Activated T-cell treated with anti-CD3 and anti-CD28 coated beads, Interleukin-2, amount 50 U/mL, for 24 hours (primary cell): ENCODE results near the gene ZPR1.
A peak's percentile ranks its signal among the peaks of the same experiment; 100 is the strongest.

Source experiments
- DNase-seq: peaks from one replicate; pipeline ENCODE4 v3.0.0-alpha.2; 2020
- H3K27ac Mint-ChIP-seq: 2 replicates; pipeline ENCODE4 v1.8.0; 2020; ENCODE audit warnings: mild to moderate bottlenecking, mixed read lengths
- H3K27me3 Mint-ChIP-seq: 2 replicates; pipeline ENCODE4 v1.8.0; 2020; ENCODE audit warnings: mixed read lengths
- H3K36me3 Mint-ChIP-seq: 2 replicates; pipeline ENCODE4 v1.8.0; 2020; ENCODE audit warnings: low read depth, mixed read lengths
- H3K4me1 Mint-ChIP-seq: 2 replicates; pipeline ENCODE4 v1.8.0; 2020; ENCODE audit warnings: low read depth, mixed read lengths
- H3K4me3 Mint-ChIP-seq: 2 replicates; pipeline ENCODE4 v1.8.0; 2020; ENCODE audit warnings: mild to moderate bottlenecking, moderate library complexity, mixed read lengths
- H3K9me3 Mint-ChIP-seq: 2 replicates; pipeline ENCODE4 v1.8.0; 2020; ENCODE audit warnings: mixed read lengths

Gene ZPR1

GRCh38 chr11:116791002-116791812, 3.4 kb upstream of the ZPR1 start:
- H3K36me3 Mint-ChIP-seq = peaks cover 15% of the 10 kb centered on the region
- no peak overlapping the region for H3K27ac Mint-ChIP-seq
- no peaks in the 10 kb centered on the region for H3K27me3 Mint-ChIP-seq
- no peak overlapping the region for H3K4me3 Mint-ChIP-seq
- no peaks in the 10 kb centered on the region for H3K9me3 Mint-ChIP-seq
- peaks cover 31% of the 10 kb centered on the region for H3K4me1 Mint-ChIP-seq
- DNase-seq = peak; percentile 87

DNA sequence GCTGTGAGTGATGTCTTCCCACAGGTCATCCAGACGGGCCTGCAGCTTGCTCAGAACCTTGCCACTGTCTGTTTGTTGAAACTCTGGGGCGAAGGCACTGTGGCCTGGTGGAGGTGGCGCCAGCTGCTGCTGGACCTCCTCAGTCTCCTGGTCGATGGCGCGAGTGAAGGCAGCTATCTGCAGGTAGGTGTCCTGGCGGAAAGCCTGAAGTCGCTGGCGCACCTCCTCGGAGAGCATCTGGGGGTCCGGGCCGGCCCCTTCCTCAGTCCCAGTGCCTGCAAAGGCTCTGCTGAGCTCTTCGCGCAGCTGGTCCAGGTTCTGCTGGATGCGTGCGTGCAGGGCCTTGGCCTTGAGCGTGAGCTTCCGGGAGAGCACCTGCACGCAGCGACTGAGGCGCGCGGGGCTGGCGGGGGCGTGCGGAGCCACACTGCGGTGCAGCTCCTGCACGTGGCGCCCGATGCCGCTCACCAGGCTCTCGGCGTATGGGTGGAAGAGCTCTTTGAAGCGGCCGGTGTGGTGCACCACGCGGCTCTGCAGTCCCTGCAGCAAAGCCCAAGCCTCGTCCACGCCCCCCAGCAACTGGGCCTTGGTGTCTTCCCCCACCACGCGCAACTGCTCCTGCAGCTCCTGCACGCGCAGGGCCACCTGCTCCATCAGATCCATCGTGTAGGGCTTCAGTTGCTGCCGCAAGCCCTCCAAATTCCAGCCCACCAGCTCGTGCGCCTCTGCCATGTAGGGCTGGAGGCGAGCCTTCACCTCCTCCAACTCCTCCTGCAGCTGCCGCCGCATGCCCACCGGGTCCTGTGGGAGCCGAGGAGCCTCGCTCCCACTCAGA, 2.6 kb upstream of the ZPR1 start:
- H3K4me1 Mint-ChIP-seq = peaks cover 39% of the 10 kb centered on the region
- peaks cover 23% of the 10 kb centered on the region for H3K36me3 Mint-ChIP-seq
- H3K4me3 Mint-ChIP-seq = no peak overlapping the region
- DNase-seq = no peak
- H3K27me3 Mint-ChIP-seq = no peaks in the 10 kb centered on the region
- H3K9me3 Mint-ChIP-seq = no peaks in the 10 kb centered on the region
- no peak overlapping the region for H3K27ac Mint-ChIP-seq

- Mint-ChIP-seq H3K27me3 (no peaks in the 10 kb centered on the region), H3K4me3 (no peak overlapping the region), H3K9me3 (no peaks in the 10 kb centered on the region), H3K4me1 (peaks cover 53% of the 10 kb centered on the region), H3K27ac (no peak overlapping the region), H3K36me3 (peaks cover 37% of the 10 kb centered on the region)
- DNase-seq = no peak
Observed at GRCh38 chr11:116788975-116789374, 1.2 kb upstream of the ZPR1 start.

GRCh38 chr11:116788534-116788933, 711 bp upstream of the ZPR1 start:
- Mint-ChIP-seq H3K27me3 (no peaks in the 10 kb centered on the region), H3K4me1 (peaks cover 56% of the 10 kb centered on the region), H3K36me3 (peaks cover 42% of the 10 kb centered on the region), H3K9me3 (no peaks in the 10 kb centered on the region), H3K27ac (peak overlapping the region; percentile 94), H3K4me3 (peak overlapping the region; percentile 95)
- no peak for DNase-seq

- peak overlapping the region; percentile 87 for H3K27ac Mint-ChIP-seq
- peaks cover 53% of the 10 kb centered on the region for H3K36me3 Mint-ChIP-seq
- H3K9me3 Mint-ChIP-seq = no peaks in the 10 kb centered on the region
- DNase-seq = no peak
- peaks cover 64% of the 10 kb centered on the region for H3K4me1 Mint-ChIP-seq
- H3K4me3 Mint-ChIP-seq = peak overlapping the region; percentile 95
- H3K27me3 Mint-ChIP-seq = no peaks in the 10 kb centered on the region
Observed at GRCh38 chr11:116787436-116787785, 412 bp downstream of the ZPR1 start.

- Mint-ChIP-seq H3K9me3 (no peaks in the 10 kb centered on the region), H3K4me1 (peaks cover 68% of the 10 kb centered on the region), H3K36me3 (peaks cover 57% of the 10 kb centered on the region), H3K4me3 (peak overlapping the region; percentile 95), H3K27ac (peak overlapping the region; percentile 87), H3K27me3 (no peaks in the 10 kb centered on the region)
- DNase-seq = no peak
Observed at GRCh38 chr11:116786966-116787365, 857 bp downstream of the ZPR1 start.

DNA sequence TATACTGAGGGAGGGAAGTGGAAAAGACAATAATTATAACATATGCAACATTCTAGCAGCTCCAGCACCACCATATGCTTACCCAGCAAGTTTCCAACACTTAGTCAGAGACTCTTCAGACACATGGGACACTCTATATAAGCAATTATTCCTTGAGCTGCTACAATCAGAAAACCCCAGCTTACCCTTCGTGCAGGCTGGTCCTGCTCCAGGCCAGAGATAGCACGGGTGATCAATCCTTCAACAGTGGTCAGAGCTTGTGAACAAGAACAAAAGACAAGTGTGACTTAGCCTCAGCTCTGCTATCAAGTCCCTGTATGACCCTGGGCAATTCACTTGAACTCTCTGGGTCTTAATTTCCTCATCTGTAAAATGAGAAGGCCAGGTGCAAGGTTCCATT, 1.5 kb downstream of the ZPR1 start:
- Mint-ChIP-seq H3K4me3 (peak overlapping the region; percentile 95), H3K27me3 (no peaks in the 10 kb centered on the region), H3K9me3 (no peaks in the 10 kb centered on the region), H3K4me1 (peaks cover 69% of the 10 kb centered on the region), H3K36me3 (peaks cover 64% of the 10 kb centered on the region), H3K27ac (peak overlapping the region; percentile 87)
- no peak for DNase-seq

- peaks cover 96% of the 10 kb centered on the region for H3K36me3 Mint-ChIP-seq
- H3K27ac Mint-ChIP-seq = peak overlapping the region; percentile 92
- no peak for DNase-seq
- no peaks in the 10 kb centered on the region for H3K9me3 Mint-ChIP-seq
- H3K4me1 Mint-ChIP-seq = peaks cover 87% of the 10 kb centered on the region
- peak overlapping the region; percentile 35 for H3K4me3 Mint-ChIP-seq
- no peaks in the 10 kb centered on the region for H3K27me3 Mint-ChIP-seq
Observed at GRCh38 chr11:116782728-116783127, 5.1 kb downstream of the ZPR1 start.

DNA sequence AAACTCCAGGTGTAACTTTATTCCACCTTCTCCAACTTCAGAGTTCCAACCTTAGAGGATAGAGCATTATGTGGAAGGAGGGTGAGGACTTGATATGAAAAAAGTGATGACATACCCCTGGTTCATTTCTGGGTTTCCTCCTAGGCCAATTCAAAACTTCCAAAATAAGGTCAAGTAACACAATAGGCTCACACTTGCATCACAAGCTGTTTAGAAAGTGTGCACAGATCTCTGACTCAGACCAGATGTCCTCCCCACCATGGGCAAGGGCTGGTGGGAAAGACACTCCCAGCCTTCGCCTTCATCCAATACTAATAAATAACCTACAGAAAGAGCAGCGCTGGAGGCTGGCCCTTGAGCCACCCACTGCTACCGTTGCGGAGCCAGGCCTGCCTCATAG, 9.3 kb downstream of the ZPR1 start:
- H3K4me1 Mint-ChIP-seq = peaks cover 86% of the 10 kb centered on the region

GRCh38 chr11:116777056-116777455, 10.8 kb downstream of the ZPR1 start:
- Mint-ChIP-seq H3K36me3 (peaks cover 89% of the 10 kb centered on the region), H3K4me1 (peaks cover 76% of the 10 kb centered on the region), H3K27ac (peak overlapping the region; percentile 90), H3K27me3 (no peaks in the 10 kb centered on the region), H3K4me3 (no peak overlapping the region), H3K9me3 (peaks cover 2% of the 10 kb centered on the region)
- no peak for DNase-seq

More for the DNA sequence above, 9.3 kb downstream of the ZPR1 start:
- no peak for DNase-seq
- H3K27me3 Mint-ChIP-seq = no peaks in the 10 kb centered on the region
- H3K4me3 Mint-ChIP-seq = no peak overlapping the region
- H3K9me3 Mint-ChIP-seq = peaks cover 2% of the 10 kb centered on the region
- H3K36me3 Mint-ChIP-seq = peaks cover 92% of the 10 kb centered on the region
- peak overlapping the region; percentile 90 for H3K27ac Mint-ChIP-seq

DNA sequence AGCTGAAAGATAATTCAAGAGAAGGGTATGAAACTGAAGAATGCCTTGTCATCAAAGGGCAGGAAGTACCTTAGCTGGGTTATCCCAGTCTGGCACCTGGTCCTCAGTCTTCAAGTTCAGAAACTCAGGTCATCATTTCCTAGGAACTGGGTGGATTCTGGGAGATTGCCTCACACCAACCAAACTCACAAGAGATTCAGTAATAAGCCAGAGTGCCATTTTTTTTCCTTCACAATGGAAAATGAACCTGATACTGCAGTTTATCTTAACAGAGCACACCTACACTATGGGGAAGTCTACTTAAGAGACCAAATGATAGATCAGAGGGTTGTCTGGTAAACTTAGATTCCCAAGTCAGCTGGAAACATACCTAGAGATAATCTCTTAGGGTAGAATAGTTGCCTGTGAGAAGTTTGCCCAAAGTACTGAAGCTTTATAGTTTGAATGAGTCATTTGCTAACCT, 11.3 kb downstream of the ZPR1 start:
- Mint-ChIP-seq H3K27ac (peak overlapping the region; percentile 90), H3K4me1 (peaks cover 78% of the 10 kb centered on the region), H3K27me3 (no peaks in the 10 kb centered on the region), H3K4me3 (no peak overlapping the region), H3K36me3 (peaks cover 88% of the 10 kb centered on the region), H3K9me3 (peaks cover 2% of the 10 kb centered on the region)
- DNase-seq = no peak

DNA sequence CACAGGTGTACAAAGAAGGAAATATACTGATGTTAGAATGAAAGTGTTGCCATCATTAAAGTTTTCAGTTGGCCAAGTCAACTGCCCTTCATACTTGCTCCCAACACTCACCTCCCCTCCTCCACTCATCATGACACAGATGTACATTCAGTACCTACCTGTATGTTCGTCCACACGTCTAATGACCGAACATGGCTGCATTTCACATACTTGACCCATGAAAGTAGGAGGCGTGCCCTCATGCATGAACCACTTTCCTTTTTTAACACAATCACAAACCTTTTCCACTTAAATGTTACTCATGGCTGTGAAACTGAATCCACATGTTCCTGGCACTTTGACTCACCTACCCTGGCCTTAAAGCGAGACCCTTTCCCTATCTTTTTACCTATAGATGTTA, 11.8 kb downstream of the ZPR1 start:
- Mint-ChIP-seq H3K4me3 (no peak overlapping the region), H3K36me3 (peaks cover 85% of the 10 kb centered on the region)

GRCh38 chr11:116774661-116775060, 13.2 kb downstream of the ZPR1 start:
- H3K27me3 Mint-ChIP-seq = no peaks in the 10 kb centered on the region
- peaks cover 77% of the 10 kb centered on the region for H3K4me1 Mint-ChIP-seq
- H3K27ac Mint-ChIP-seq = peak overlapping the region; percentile 23
- H3K4me3 Mint-ChIP-seq = no peak overlapping the region
- no peak for DNase-seq
- peaks cover 84% of the 10 kb centered on the region for H3K36me3 Mint-ChIP-seq
- H3K9me3 Mint-ChIP-seq = peaks cover 2% of the 10 kb centered on the region

More for the DNA sequence above, 11.8 kb downstream of the ZPR1 start:
- H3K27me3 Mint-ChIP-seq = no peaks in the 10 kb centered on the region
- peaks cover 2% of the 10 kb centered on the region for H3K9me3 Mint-ChIP-seq
- peak overlapping the region; percentile 90 for H3K27ac Mint-ChIP-seq
- DNase-seq = no peak
- H3K4me1 Mint-ChIP-seq = peaks cover 78% of the 10 kb centered on the region

DNA sequence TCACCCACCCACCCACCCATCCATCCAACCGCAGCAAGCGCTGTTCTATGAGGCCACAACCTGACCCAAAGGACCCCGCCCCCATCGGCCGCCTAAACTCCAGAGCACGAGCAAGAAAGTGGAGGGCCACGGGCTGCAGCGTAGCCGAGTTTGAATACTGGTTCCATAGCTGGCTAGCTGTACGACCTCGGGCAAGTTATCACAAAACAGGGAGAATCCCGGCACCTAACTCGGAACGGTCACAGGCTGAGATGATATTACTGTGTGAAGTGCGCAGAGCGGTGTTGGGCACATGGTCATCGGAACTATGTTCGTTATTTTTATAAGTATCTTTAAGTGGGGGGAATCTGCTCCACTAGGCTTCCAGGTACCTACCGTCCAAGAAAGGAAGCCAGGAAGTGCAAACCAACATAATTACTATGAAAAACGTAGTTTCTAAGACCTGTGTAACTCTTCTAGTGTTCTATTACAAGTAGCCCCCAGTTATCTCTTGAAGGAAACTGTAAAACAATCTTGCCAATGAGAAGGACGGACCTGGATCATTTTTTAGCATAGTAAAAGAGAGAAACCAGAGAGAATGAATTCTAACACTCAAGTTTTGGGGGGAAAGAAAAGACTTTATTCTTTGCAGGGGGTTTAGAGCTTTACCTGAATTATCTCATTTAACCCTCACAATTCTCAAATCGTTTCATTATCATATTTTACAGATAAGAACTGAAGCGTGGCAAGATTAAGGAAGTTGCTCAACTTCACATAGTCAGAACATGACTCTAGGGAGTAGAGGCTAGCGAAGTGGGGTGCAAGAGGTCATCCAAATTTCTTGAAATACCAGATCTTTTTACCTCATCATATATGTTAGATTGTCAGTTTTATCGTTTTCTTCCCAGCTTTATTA, 14.4 kb downstream of the ZPR1 start:
- peaks cover 72% of the 10 kb centered on the region for H3K4me1 Mint-ChIP-seq
- H3K9me3 Mint-ChIP-seq = peaks cover 2% of the 10 kb centered on the region
- peaks cover 84% of the 10 kb centered on the region for H3K36me3 Mint-ChIP-seq
- peak overlapping the region; percentile 98 for H3K27ac Mint-ChIP-seq
- H3K4me3 Mint-ChIP-seq = peak overlapping the region; percentile 98
- H3K27me3 Mint-ChIP-seq = no peaks in the 10 kb centered on the region
- no peak for DNase-seq
